ENCODE results near the gene NEMP1. TPM values are rescaled to one million over a fixed set of nuclear protein-coding genes. Genes with fewer than 3 reads are reported as not detected.

NEMP1 gene
- total and polyA plus RNA-seq, 10 donors = 4.5 to 17.1 (median 13.6) TPM

- Histone ChIP-seq H3K4me3 (no peak overlapping the region), H3K9me3 (no peaks in the 10 kb centered on the region), H3K27me3 (replicated peaks in 1 of 7) (peaks cover 0 to 46% (median 14%) of the 10 kb centered on the region in 7 donors), H3K27ac (peak overlapping the region in 2 of 8 donors; percentile 87), H3K36me3 (no peaks in the 10 kb centered on the region), H3K4me1 (peaks cover 5 to 59% (median 33%) of the 10 kb centered on the region in 6 donors)
- DNase-seq = peak; percentile 20
- WGBS, 5 donors = 56 to 65% (median 63%) methylated on average over 7 of the region's 7 CpGs
- no peak for TF ChIP-seq POLR2A (IDR thresholded peaks at IDR 0.05)
- TF ChIP-seq POLR2AphosphoS5 (IDR thresholded peaks at IDR 0.05) = no peak
- TF ChIP-seq CTCF (IDR thresholded peaks at IDR 0.05 in 8 of 11, conservative IDR thresholded peaks at IDR 0.05 in 3 of 11) = no peak
- intact Hi-C loops (cut with DNase I; ENCODE audit: low total_unique reads) = no loop called here
These were observed 48.0 kb upstream of the NEMP1 start for GRCh38 chr12:57126561-57126960.

GRCh38 chr12:57126061-57126460, 47.5 kb upstream of the NEMP1 start:
- DNase-seq = peak; percentile 57
- 89 to 93% (median 90%) methylated on average over 11 of the region's 11 CpGs for WGBS, 5 donors
- Histone ChIP-seq H3K9me3 (no peaks in the 10 kb centered on the region), H3K27ac (no peak overlapping the region), H3K4me1 (peaks cover 5 to 54% (median 30%) of the 10 kb centered on the region in 6 donors), H3K4me3 (no peak overlapping the region), H3K27me3 (replicated peaks in 1 of 7) (peaks cover 0 to 46% (median 14%) of the 10 kb centered on the region in 7 donors), H3K36me3 (no peaks in the 10 kb centered on the region)
- TF ChIP-seq POLR2AphosphoS5 (IDR thresholded peaks at IDR 0.05) (no peak), POLR2A (IDR thresholded peaks at IDR 0.05) (no peak), CTCF (IDR thresholded peaks at IDR 0.05 in 8 of 11, conservative IDR thresholded peaks at IDR 0.05 in 3 of 11) (no peak)
- intact Hi-C loops (cut with DNase I; ENCODE audit: low total_unique reads) = no loop called here

GRCh38 chr12:57124261-57124877, 45.8 kb upstream of the NEMP1 start:
- peaks cover 0 to 35% (median 13%) of the 10 kb centered on the region in 7 donors for H3K27me3 ChIP-seq (replicated peaks in 1 of 7)
- 14 to 19% (median 17%) methylated on average over 10 of the region's 10 CpGs for WGBS, 5 donors
- intact Hi-C loops (cut with DNase I; ENCODE audit: low total_unique reads) = loop anchor here (5.0 kb wide), 1 partner anchor 58 kb away; no protein-coding TSS in a partner anchor

More at GRCh38 chr12:57124261-57124877, 45.8 kb upstream of the NEMP1 start:
- Histone ChIP-seq H3K4me1 (peaks cover 5 to 41% (median 27%) of the 10 kb centered on the region in 6 donors), H3K4me3 (no peak overlapping the region), H3K27ac (no peak overlapping the region), H3K9me3 (no peaks in the 10 kb centered on the region), H3K36me3 (no peaks in the 10 kb centered on the region)
- peak; percentile 78 for DNase-seq
- peak in 1 of 3 donors; percentile 45 for TF ChIP-seq POLR2AphosphoS5 (IDR thresholded peaks at IDR 0.05)
- peak; percentile 90 to 96 (median 94) for TF ChIP-seq CTCF (IDR thresholded peaks at IDR 0.05 in 8 of 11, conservative IDR thresholded peaks at IDR 0.05 in 3 of 11)
- TF ChIP-seq POLR2A (IDR thresholded peaks at IDR 0.05) = no peak
